PC-9 (cell line): ENCODE data around the gene CHCHD2.
"Not testable (repeated sequence)": the region's sequence is repeated elsewhere in the genome, so short reads cannot be mapped to it uniquely, and the experiment has no call there.

Source experiments
- CTCF ChIP-seq: fragments of 200-600 bp; sonication (generic); conservative IDR thresholded peaks from 2 replicates; pipeline ENCODE4 v1.6.1; 2017; ENCODE audit warnings: mixed run types, antibody characterized with exemption, mild to moderate bottlenecking, moderate library complexity
- EZH2 ChIP-seq: fragments of 200-600 bp; sonication (generic); IDR thresholded peaks from 2 replicates; pipeline ENCODE4 v1.8.0; 2017; ENCODE audit warnings: antibody characterized with exemption, low read depth

GRCh38 chr7:56066376-56066775 lies 39.9 kb downstream of the CHCHD2 start:
- TF ChIP-seq CTCF, EZH2: not testable (repeated sequence)
